ENCODE results near the gene ZNF318.

- TF ChIP-seq CTCF (IDR thresholded peaks at IDR 0.05) (no peak), POLR2AphosphoS5 (IDR thresholded peaks at IDR 0.05) (no peak), POLR2A (IDR thresholded peaks at IDR 0.05; ENCODE audit: low read depth) (no peak), EP300 (IDR thresholded peaks at IDR 0.05) (no peak)
Measured at GRCh38 chr6:43286456-43286979, 82.9 kb downstream of the ZNF318 start.

Data from esophagus muscularis mucosa (tissue), 4 donors.